GM12801 (cell line): ENCODE measurements around the gene ROPN1L.

Experiments used
- TF ChIP-seq, protein P1 (sequence below): IDR thresholded peaks from one replicate; pipeline ENCODE4 v1.5.1; 2011; ENCODE audit warnings: control low read depth; ENCODE audit not compliant: insufficient read length; ENCODE audit errors: extremely low read depth

The ROPN1L gene

DNA sequence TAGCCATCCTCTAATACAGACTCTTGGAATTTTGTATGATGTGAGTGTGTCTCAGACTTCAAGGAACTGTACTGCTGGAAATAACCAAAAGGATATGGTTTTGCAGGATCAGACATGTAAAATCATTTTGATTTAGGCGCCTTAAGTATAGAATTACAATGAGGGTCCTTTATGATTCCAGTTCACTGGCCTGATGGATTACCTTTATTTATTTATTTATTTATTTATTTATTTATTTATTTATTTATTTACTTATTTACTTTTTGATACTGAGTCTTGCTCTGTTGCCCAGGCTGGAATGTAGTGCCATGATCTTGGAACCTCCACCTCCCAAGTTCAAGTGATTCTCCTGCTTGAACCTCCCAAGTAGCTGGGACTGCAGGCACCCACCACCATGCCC, 37.9 kb upstream of the ROPN1L start:
- TF ChIP-seq, protein P1, sequence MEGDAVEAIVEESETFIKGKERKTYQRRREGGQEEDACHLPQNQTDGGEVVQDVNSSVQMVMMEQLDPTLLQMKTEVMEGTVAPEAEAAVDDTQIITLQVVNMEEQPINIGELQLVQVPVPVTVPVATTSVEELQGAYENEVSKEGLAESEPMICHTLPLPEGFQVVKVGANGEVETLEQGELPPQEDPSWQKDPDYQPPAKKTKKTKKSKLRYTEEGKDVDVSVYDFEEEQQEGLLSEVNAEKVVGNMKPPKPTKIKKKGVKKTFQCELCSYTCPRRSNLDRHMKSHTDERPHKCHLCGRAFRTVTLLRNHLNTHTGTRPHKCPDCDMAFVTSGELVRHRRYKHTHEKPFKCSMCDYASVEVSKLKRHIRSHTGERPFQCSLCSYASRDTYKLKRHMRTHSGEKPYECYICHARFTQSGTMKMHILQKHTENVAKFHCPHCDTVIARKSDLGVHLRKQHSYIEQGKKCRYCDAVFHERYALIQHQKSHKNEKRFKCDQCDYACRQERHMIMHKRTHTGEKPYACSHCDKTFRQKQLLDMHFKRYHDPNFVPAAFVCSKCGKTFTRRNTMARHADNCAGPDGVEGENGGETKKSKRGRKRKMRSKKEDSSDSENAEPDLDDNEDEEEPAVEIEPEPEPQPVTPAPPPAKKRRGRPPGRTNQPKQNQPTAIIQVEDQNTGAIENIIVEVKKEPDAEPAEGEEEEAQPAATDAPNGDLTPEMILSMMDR: no peak

DNA sequence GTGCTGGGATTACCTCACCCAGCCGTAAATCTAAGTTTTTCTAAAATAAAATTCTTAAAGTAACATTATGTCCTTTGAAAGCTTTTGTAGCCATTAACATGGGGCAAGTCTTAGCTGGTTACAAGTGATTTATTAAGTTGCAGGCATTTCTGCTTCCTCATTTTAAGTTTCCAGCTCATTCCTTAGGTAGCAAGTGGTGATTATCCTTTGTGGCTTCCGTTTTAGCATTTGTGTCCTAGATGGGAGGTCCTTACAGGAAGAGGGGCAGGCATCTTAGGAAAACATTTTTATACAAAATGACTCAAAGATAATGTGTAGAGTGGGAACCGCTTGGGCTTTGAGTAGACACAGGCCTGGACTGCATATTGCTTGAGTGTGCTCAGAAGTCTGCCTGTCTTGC, 35.0 kb upstream of the ROPN1L start:
- TF ChIP-seq, protein P1: no peak

DNA sequence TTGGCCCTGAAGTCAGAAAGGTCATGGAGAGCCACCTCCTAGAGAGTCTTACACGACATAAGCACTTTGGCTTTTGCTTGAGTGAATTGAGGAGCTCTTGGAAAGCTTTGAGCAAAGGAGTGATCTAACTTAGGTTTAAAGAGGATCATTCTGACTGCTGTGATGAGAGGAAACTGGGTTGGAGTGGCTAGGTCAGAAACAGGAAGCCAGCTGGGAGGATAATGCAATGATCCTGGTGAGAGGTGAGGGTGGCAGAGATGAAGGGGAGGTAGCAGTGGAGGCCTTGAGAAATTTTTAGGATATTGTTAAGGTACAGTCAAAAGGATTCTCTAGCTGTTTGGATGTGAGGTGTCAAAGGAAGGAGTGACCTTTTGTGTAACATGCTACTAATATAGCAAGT, 32.2 kb upstream of the ROPN1L start:
- TF ChIP-seq, protein P1: no peak

DNA sequence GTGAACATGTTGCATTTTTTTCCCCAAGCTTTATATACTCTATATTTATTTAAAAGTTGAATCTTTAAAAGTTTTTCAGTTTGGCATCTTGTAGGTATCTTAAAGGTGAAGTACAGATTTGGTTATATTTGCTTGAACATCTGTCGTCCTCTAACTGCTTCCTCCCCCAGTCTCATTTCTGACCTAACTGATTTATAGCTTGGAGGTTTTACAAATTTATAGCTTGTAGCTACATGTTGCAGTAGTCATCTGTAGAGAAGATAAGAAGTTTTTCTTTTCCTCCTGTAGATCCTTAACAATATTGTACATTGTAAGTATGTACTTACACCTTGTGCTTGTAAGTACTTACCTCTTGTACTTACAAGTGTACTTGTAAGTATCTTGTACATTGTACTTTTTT, 31.0 kb upstream of the ROPN1L start:
- TF ChIP-seq, protein P1: no peak

DNA sequence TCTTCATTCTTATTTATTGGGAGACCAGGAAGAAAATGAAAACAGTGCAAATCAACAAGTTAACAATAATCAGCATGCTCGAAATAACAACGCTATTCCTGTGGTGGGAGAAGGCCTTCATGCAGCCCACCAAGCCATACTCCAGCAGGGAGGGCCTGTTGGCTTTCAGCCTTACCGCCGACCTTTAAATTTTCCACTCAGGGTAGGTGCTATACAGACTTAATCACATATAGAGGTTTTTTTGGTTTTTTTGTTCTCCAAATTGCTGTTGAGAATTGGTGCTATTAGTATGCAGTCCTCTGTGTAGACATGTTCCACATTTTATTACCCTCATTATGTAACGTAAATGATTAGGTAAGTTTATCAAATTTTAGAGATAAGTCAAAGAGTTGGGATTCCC, 30.3 kb upstream of the ROPN1L start:
- TF ChIP-seq, protein P1: no peak

DNA sequence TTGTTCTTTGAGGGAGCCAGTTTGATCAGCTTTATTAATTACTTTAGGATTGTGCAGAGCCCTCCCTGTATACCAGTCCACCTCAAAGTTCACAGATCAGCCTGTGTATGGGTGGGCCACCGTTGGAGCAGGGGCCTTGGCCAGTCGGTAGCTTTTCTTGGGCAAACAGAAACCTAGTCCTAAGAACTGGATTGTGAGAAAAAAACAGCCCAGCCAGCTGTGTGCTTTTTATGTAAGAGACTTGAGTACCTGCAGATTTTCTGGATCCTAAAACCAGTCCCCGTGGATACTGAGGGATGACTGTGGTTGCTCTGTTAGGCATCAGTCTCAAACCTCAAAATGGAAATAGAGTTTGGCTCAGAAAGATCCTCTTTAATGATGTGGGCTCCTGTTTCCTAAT, 24.8 kb upstream of the ROPN1L start:
- TF ChIP-seq, protein P1: no peak

DNA sequence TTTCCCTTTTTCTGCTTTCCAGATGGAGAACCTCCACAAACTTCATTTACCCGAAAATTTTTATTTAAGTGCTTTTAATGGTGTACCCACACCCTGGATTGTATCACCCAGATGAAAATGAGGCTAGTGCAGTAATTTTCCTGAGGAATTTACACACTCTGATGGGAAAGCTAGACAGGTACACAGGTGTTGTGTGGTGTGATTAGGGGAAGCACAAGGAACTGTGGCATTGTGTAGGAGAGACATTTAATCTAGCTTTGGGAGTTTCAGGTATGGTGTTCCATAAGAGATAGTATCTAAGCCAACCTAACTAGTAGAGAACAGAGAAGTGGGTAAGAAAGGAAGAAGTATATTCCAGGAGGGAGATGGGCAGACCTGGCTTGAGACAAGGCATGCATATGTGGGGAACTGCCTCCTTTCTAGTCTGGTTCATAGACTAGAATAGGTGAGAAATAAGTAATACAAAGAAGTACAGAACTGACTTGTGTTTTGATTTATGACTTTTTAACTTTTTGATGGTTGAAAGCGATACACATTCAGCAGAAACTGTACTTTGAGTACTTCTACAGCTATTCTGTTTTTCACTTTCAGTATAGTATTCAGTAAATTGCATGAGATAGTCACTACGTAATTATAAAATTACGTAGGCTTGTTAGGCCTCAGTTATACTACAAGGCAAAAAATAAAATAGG, 22.9 kb upstream of the ROPN1L start:
- TF ChIP-seq, protein P1: no peak
